GM12864 (cell line): ENCODE results near the gene SIPA1L3.
A peak's percentile ranks its signal among the peaks of the same experiment; 100 is the strongest.

Experiments used
- DNase-seq: peaks from one replicate; pipeline ENCODE4 v3.0.0-alpha.2; 2011; ENCODE audit warnings: low read depth
- H3K4me3 ChIP-seq: 2 replicates; pipeline ENCODE4 v1.5.1; 2011; ENCODE audit warnings: mild to moderate bottlenecking, low read depth, low read length, control low read depth
- TF ChIP-seq, protein P1 (sequence below): IDR thresholded peaks from 2 replicates; pipeline ENCODE4 v1.5.1; 2011; ENCODE audit warnings: low read depth, mild to moderate bottlenecking, moderate library complexity, low read length, control low read depth, inconsistent platforms; ENCODE audit errors: missing control alignments

SIPA1L3 gene

DNA sequence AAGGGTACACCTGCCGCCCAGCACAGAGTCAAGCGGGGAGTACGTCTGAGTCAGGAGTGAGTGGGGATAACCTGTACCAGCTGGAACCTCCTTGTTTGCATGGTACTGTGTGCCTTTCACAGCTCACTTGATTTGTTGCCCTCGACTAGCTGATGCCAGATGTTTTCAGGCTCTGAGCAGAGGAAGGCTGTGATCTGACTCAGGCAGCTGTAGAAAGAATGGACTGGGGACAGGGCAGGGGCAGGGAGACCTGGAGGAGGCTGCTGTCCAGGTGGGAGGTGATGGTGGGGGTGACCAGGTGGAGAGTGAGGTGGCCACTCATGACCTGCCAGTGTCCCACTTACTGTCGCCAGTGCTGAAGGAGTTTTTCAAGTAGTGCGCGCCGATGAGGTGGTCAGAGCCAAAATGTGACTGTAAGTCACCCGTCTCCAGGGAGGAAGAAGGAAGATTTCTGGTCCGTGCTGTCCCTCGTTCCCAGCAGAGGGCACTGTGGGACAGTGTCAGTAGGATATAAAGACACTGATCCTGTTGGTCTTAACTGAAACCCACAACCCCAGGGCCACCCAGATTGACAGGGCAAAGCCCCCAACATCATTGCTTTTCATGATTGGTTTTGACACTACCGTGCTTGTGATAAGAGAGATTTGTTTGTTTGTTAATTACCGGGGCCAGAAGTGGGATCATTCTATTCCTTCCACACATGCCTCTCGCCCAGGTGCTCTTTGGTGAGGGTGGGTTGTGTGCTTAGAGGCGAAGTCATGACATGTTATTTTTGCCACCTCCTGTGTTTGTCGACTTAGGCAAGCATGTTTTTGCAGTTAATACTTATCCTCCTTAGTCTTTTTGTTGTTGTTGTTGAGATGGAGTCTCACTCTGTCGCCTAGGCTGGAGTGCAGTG is 188.7 kb downstream of the SIPA1L3 start:
- H3K4me3 ChIP-seq: no peak overlapping the region
- DNase-seq: peak; percentile 24
- TF ChIP-seq, protein P1, sequence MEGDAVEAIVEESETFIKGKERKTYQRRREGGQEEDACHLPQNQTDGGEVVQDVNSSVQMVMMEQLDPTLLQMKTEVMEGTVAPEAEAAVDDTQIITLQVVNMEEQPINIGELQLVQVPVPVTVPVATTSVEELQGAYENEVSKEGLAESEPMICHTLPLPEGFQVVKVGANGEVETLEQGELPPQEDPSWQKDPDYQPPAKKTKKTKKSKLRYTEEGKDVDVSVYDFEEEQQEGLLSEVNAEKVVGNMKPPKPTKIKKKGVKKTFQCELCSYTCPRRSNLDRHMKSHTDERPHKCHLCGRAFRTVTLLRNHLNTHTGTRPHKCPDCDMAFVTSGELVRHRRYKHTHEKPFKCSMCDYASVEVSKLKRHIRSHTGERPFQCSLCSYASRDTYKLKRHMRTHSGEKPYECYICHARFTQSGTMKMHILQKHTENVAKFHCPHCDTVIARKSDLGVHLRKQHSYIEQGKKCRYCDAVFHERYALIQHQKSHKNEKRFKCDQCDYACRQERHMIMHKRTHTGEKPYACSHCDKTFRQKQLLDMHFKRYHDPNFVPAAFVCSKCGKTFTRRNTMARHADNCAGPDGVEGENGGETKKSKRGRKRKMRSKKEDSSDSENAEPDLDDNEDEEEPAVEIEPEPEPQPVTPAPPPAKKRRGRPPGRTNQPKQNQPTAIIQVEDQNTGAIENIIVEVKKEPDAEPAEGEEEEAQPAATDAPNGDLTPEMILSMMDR: peak; percentile 66

DNA sequence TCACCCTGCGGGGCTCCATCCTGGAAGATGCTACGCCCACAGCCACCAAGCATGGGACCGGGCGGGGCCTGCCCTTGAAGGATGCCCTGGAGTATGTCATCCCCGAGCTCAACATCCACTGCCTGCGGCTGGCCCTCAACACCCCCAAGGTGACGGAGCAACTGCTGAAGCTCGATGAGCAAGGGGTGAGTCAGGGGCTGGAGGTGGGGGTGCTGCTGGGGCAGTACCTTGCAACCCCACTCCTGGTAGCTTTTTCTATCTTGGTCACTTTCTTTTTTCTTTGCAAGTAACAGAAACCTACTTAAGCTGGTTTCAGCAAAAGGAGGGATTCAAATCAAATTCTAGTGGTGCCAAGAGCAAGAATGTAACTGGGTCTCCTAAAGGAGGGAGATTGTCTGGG is 193.0 kb downstream of the SIPA1L3 start:
- no peak overlapping the region for H3K4me3 ChIP-seq
- no peak for DNase-seq
- TF ChIP-seq, protein P1: no peak

DNA sequence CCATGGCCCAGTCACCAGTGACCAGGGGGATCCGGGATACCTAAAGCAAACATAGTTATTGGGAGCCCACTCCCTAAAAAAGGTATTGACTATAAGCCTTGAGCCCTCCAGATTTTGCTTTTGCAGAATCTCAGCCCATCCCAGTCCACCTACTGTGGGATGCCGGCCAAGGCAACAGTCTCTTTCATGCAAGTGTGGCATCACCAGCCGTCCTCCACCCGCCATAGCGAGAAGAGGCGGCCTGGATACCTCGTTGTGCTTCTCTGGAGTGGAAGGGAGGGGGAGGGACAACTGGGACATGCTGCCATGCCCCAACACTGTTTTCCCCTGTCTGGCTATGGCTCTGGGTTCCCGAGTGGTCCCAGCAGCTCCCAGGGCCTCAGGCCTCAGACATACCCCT is 193.6 kb downstream of the SIPA1L3 start:
- no peak for DNase-seq
- TF ChIP-seq, protein P1: no peak
- no peak overlapping the region for H3K4me3 ChIP-seq

DNA sequence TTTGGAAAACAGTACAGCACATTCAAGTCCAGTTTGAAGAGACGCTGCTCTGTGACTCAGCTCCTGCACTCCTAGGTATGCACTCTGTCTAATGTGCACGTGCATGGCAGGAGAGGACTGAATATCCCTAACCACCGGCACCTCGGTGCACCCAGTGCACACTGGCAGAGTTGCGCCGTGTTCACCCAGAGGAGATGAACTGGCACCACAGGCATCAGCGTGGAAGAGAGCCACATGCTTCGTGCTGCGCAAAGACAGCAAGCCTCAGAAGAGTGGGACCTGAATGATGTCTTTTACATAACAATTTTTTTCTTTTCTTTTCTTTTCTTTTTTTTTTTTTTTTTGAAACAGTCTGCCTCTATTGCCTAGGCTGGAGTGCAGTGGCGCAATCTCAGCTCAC is 194.7 kb downstream of the SIPA1L3 start:
- TF ChIP-seq, protein P1: no peak
- H3K4me3 ChIP-seq: no peak overlapping the region
- no peak for DNase-seq

DNA sequence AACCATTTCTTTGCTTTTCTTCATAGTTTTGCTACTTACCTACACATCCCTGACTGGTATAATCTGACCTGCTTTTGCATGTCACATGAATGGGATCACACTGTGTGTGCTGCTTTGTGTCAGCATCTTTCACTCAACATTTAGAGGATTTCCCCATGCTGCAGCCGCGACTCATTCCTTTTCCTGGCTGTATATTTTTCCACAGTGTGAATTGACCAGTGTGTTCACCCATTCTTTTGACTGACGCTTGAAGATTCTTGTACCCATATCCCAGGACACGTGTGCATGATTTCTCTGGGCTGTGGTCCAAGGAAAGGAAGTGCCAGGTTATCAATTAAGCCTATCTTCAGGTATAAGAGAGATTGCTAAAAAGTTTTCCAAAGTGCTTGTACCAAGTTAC is 198.6 kb downstream of the SIPA1L3 start:
- DNase-seq: no peak
- TF ChIP-seq, protein P1: no peak

DNA sequence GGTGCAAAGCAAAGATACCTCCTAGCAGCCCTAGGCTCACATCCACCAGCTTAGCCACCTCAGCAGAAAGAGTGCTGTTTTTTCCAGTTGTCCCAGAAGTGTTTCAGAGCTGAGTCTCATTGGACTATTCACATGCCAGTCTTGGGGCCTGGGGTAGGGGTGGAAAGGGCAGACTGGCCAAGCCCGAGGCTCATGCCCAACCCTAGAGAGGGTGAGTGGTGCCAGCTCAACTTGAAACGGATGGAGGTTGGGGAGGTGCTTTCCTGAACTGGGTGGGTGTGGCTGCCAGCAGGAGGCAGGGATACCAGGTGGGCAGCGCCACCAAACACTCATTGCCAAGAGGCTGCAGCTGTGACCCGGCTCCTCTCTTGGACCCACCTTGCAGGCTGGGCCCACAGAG is 200.1 kb downstream of the SIPA1L3 start:
- TF ChIP-seq, protein P1: no peak
- H3K4me3 ChIP-seq: no peak overlapping the region
- no peak for DNase-seq

More for the DNA sequence above, 198.6 kb downstream of the SIPA1L3 start:
- no peak overlapping the region for H3K4me3 ChIP-seq

DNA sequence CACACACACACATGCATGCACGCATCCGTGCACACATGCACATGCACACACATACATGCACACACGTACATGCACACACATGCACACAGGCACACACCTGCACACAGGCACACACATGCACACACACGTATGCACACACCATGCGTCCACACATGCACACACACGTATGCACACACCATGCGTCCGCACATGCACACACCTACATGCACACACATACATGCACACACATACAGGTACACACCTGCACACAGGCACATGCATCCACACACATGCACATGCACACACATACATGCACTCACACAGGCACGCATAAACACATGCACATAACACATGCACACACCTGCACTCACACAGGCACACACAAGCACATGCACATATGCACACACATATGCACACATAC is 204.9 kb downstream of the SIPA1L3 start:
- no peak for DNase-seq
- TF ChIP-seq, protein P1: no peak
- no peak overlapping the region for H3K4me3 ChIP-seq
